ENCODE data around the gene RNF4.

GRCh38 chr4:2469192-2469984 is 482 bp downstream of the RNF4 start:
- TF ChIP-seq EZH2 (IDR thresholded peaks at IDR 0.05) (no peak), POLR2AphosphoS5 (IDR thresholded peaks at IDR 0.05; ENCODE audit: borderline replicate concordance, low read depth, low read length) (no peak), FOXP2 (optimal IDR thresholded peaks at IDR 0.05; ENCODE audit: control extremely low read depth, extremely low read length, insufficient read depth) (no peak)
